ENCODE measurements around the gene CSTPP1.
"Not testable (repeated sequence)": the region's sequence is repeated elsewhere in the genome, so short reads cannot be mapped to it uniquely, and the experiment has no call there.

The CSTPP1 gene

GRCh38 chr11:47104261-47104950 lies 167.8 kb downstream of the CSTPP1 start:
- peak; percentile 13 to 60 (median 49) for DNase-seq

- DNase-seq = peak in 2 of 4 experiments; percentile 6 to 18
Observed at GRCh38 chr11:47105541-47105940, 169.0 kb downstream of the CSTPP1 start.

GRCh38 chr11:47105974-47106373 lies 169.4 kb downstream of the CSTPP1 start:
- no peak for DNase-seq

GRCh38 chr11:47106798-47107411 lies 170.3 kb downstream of the CSTPP1 start:
- DNase-seq = peak in 1 of 4 experiments; percentile 6

GRCh38 chr11:47107744-47108143 lies 171.2 kb downstream of the CSTPP1 start:
- no peak for DNase-seq

GRCh38 chr11:47108214-47108613 lies 171.7 kb downstream of the CSTPP1 start:
- no peak for DNase-seq

GRCh38 chr11:47109051-47109726 lies 172.6 kb downstream of the CSTPP1 start:
- DNase-seq = no peak

- no peak for DNase-seq
Observed at GRCh38 chr11:47109727-47110246, 173.2 kb downstream of the CSTPP1 start.

GRCh38 chr11:47111318-47111804 lies 174.8 kb downstream of the CSTPP1 start:
- no peak for DNase-seq

GRCh38 chr11:47112941-47113340 lies 176.4 kb downstream of the CSTPP1 start:
- DNase-seq = not testable (repeated sequence)

- not testable (repeated sequence) for DNase-seq
Observed at GRCh38 chr11:47118958-47119688, 182.6 kb downstream of the CSTPP1 start.

- DNase-seq = no peak
Observed at GRCh38 chr11:47121056-47121455, 184.5 kb downstream of the CSTPP1 start.

- no peak for DNase-seq
Observed at GRCh38 chr11:47121731-47122130, 185.2 kb downstream of the CSTPP1 start.

GRCh38 chr11:47123094-47123493 lies 186.5 kb downstream of the CSTPP1 start:
- no peak for DNase-seq

- no peak for DNase-seq
Observed at GRCh38 chr11:47124675-47125074, 188.1 kb downstream of the CSTPP1 start.

GRCh38 chr11:47125083-47125482 lies 188.5 kb downstream of the CSTPP1 start:
- DNase-seq = no peak

- no peak for DNase-seq
Observed at GRCh38 chr11:47127213-47127612, 190.7 kb downstream of the CSTPP1 start.

GRCh38 chr11:47130543-47130942 lies 194.0 kb downstream of the CSTPP1 start:
- no peak for DNase-seq

GRCh38 chr11:47131136-47131535 lies 194.6 kb downstream of the CSTPP1 start:
- no peak for DNase-seq

- DNase-seq = no peak
Observed at GRCh38 chr11:47132490-47132889, 195.9 kb downstream of the CSTPP1 start.

GRCh38 chr11:47132981-47133380 lies 196.4 kb downstream of the CSTPP1 start:
- DNase-seq = no peak

GRCh38 chr11:47136327-47136726 lies 199.8 kb downstream of the CSTPP1 start:
- no peak for DNase-seq

- DNase-seq = no peak
Observed at GRCh38 chr11:47136921-47137320, 200.4 kb downstream of the CSTPP1 start.

All from suppressor macrophage (primary cell).